ENCODE data around the gene CALML3. TPM values are rescaled to one million over a fixed set of nuclear protein-coding genes. Genes with fewer than 3 reads are reported as not detected.

CALML3 gene
- total RNA-seq, 1 donor from 2014 or later, result not detected

- Mint-ChIP-seq H3K4me1 (ENCODE audit: low read depth, unreplicated experiment) (no peaks in the 10 kb centered on the region), H3K27ac (ENCODE audit: unreplicated experiment) (no peak overlapping the region), H3K9me3 (ENCODE audit: unreplicated experiment) (peaks cover 2% of the 10 kb centered on the region), H3K27me3 (ENCODE audit: unreplicated experiment) (no peaks in the 10 kb centered on the region), H3K36me3 (ENCODE audit: unreplicated experiment) (peaks cover 7% of the 10 kb centered on the region), H3K4me3 (ENCODE audit: unreplicated experiment) (no peak overlapping the region)
- no peak for DNase-seq
- no peak for TF ChIP-seq CTCF (IDR thresholded peaks at IDR 0.05; ENCODE audit: partially characterized antibody, unreplicated experiment)
Measured at GRCh38 chr10:5506751-5507648, 17.8 kb upstream of the CALML3 start.

GRCh38 chr10:5507649-5508131, 17.1 kb upstream of the CALML3 start:
- H3K27ac Mint-ChIP-seq (ENCODE audit: unreplicated experiment), result no peak overlapping the region
- H3K9me3 Mint-ChIP-seq (ENCODE audit: unreplicated experiment), result peaks cover 2% of the 10 kb centered on the region
- H3K4me1 Mint-ChIP-seq (ENCODE audit: low read depth, unreplicated experiment), result no peaks in the 10 kb centered on the region
- no peak overlapping the region for H3K4me3 Mint-ChIP-seq (ENCODE audit: unreplicated experiment)
- no peaks in the 10 kb centered on the region for H3K27me3 Mint-ChIP-seq (ENCODE audit: unreplicated experiment)
- H3K36me3 Mint-ChIP-seq (ENCODE audit: unreplicated experiment), result peaks cover 7% of the 10 kb centered on the region
- DNase-seq, result no peak
- TF ChIP-seq CTCF (IDR thresholded peaks at IDR 0.05; ENCODE audit: partially characterized antibody, unreplicated experiment), result no peak

- no peak for TF ChIP-seq CTCF (IDR thresholded peaks at IDR 0.05; ENCODE audit: partially characterized antibody, unreplicated experiment)
- H3K4me1 Mint-ChIP-seq (ENCODE audit: low read depth, unreplicated experiment), result no peaks in the 10 kb centered on the region
Measured at GRCh38 chr10:5508161-5508604, 16.6 kb upstream of the CALML3 start.

GRCh38 chr10:5508786-5509185, 16.0 kb upstream of the CALML3 start:
- TF ChIP-seq CTCF (IDR thresholded peaks at IDR 0.05; ENCODE audit: partially characterized antibody, unreplicated experiment), result no peak
- no peak overlapping the region for H3K27ac Mint-ChIP-seq (ENCODE audit: unreplicated experiment)
- no peaks in the 10 kb centered on the region for H3K27me3 Mint-ChIP-seq (ENCODE audit: unreplicated experiment)
- H3K36me3 Mint-ChIP-seq (ENCODE audit: unreplicated experiment), result peaks cover 7% of the 10 kb centered on the region
- H3K9me3 Mint-ChIP-seq (ENCODE audit: unreplicated experiment), result peaks cover 2% of the 10 kb centered on the region
- DNase-seq, result no peak
- no peak overlapping the region for H3K4me3 Mint-ChIP-seq (ENCODE audit: unreplicated experiment)
- H3K4me1 Mint-ChIP-seq (ENCODE audit: low read depth, unreplicated experiment), result no peaks in the 10 kb centered on the region

More at GRCh38 chr10:5508161-5508604, 16.6 kb upstream of the CALML3 start:
- Mint-ChIP-seq H3K9me3 (ENCODE audit: unreplicated experiment) (peaks cover 2% of the 10 kb centered on the region), H3K27ac (ENCODE audit: unreplicated experiment) (no peak overlapping the region), H3K4me3 (ENCODE audit: unreplicated experiment) (no peak overlapping the region), H3K27me3 (ENCODE audit: unreplicated experiment) (no peaks in the 10 kb centered on the region), H3K36me3 (ENCODE audit: unreplicated experiment) (peaks cover 7% of the 10 kb centered on the region)
- DNase-seq, result no peak

- Mint-ChIP-seq H3K36me3 (ENCODE audit: unreplicated experiment) (peaks cover 7% of the 10 kb centered on the region), H3K9me3 (ENCODE audit: unreplicated experiment) (peaks cover 2% of the 10 kb centered on the region), H3K27me3 (ENCODE audit: unreplicated experiment) (no peaks in the 10 kb centered on the region), H3K4me3 (ENCODE audit: unreplicated experiment) (no peak overlapping the region), H3K4me1 (ENCODE audit: low read depth, unreplicated experiment) (no peaks in the 10 kb centered on the region), H3K27ac (ENCODE audit: unreplicated experiment) (no peak overlapping the region)
- no peak for TF ChIP-seq CTCF (IDR thresholded peaks at IDR 0.05; ENCODE audit: partially characterized antibody, unreplicated experiment)
- peak; percentile 2 for DNase-seq
Measured at GRCh38 chr10:5509236-5509635, 15.5 kb upstream of the CALML3 start.

Measured in glutamatergic neuron (in vitro differentiated cells).